ENCODE data around the gene SPHK2.
"Not testable (repeated sequence)": the region's sequence is repeated elsewhere in the genome, so short reads cannot be mapped to it uniquely, and the experiment has no call there.

Gene SPHK2, protein sequence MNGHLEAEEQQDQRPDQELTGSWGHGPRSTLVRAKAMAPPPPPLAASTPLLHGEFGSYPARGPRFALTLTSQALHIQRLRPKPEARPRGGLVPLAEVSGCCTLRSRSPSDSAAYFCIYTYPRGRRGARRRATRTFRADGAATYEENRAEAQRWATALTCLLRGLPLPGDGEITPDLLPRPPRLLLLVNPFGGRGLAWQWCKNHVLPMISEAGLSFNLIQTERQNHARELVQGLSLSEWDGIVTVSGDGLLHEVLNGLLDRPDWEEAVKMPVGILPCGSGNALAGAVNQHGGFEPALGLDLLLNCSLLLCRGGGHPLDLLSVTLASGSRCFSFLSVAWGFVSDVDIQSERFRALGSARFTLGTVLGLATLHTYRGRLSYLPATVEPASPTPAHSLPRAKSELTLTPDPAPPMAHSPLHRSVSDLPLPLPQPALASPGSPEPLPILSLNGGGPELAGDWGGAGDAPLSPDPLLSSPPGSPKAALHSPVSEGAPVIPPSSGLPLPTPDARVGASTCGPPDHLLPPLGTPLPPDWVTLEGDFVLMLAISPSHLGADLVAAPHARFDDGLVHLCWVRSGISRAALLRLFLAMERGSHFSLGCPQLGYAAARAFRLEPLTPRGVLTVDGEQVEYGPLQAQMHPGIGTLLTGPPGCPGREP

DNA sequence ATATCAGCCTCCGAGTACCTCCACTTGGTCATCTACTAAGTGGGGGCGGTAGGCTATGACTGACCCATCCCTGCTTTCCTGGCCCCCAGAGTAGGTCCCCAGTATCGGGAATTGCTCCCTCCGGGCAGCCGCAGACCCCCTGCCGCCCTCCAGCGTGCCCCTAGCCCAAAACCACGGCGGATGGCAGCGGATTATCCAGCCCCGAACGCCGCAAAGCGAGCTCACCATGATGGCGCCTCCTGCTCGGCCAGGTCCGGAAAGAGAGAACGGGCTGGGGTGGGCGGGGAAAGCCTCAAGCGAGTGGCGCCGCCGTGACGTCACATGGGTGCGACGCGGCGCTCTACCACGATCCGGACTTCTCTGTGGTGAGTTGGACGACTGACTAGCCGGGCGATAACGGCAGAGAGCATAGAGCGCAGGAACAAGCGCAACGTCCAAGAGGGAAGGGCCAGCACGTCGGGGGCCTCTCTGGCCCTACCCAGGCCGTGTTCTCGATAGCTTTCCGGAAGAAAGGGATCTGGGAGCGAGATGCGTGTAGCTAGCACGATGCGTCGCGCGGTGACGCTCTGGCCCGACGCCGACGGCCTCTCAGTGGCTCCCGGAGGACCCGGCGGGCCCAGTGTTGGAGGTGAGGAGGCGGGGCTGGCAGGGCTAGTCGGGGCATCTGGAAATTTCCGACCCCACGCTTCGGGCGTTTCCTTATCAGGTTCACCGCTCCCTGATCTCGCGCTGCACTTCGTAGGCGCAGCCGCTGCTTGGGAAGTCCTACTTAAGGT, at the start of gene SPHK2, which contains the start of gene RPL18:
TSS of gene SPHK2 (plus strand) at position 591 of the 776 bp plus-strand sequence. CDS start 1,009 bp downstream, outside the sequence.
TSS of gene RPL18 (minus strand) at position 263 of the 776 bp plus-strand sequence. CDS start at position 228, 35 bp downstream.
- peak; percentile 94 to 100 for DNase-seq

DNA sequence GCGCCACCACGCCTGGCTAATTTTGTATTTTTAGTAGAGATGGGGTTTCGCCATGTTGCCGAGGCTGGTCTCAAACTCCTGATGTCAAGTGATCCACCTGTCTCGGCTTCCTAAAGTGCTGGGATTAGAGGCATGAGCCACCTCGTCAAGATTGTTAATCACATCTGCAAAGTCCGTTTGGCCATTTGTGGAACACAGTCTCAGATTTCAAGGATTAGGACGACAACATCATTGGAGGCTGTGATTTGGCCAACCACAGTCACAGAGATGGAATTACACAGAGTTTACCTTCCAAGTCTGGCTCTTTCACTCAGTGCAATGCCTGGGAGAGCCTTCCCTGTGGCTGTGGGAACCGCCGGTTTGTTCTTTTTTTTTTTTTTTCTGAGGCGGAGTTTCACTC, 49.5 kb upstream of the SPHK2 start:
- no peak for DNase-seq

DNA sequence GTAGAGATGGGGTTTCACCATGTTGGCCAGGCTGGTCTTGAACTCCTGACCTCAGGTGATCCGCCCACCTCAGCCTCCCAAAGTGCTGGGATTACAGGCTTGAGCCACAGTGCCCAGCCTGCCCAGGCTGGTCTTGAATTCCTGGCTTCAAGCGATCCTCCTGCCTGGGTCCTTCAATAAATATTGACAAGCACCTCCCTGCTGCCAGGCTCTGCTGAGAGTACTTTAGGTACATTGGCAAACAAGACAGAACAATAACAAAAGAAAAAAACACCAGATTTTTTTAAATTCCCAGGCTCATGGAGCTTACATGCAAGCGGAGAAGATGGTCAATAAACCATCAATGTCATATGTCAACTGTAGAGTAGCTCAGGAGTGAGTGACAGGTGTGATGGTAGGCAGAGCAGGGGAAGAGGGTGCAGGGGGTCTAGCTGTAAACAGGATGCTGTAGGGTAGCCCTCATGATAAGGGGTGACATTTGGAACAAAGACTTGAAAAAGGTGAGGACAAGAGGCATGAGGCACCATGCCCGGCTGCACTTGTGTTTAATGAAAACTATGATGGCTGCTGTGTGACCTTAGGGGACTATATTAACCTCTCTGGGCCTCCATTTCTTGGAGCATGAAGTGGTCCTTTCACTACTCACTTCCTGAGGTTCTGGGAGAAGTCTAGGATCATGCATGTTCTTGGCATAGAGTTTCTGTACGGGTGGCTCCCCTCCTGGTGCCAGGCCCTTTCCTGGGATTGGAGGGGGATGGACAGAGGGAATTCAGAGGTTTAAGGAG, 47.7 kb upstream of the SPHK2 start:
- no peak for DNase-seq

DNA sequence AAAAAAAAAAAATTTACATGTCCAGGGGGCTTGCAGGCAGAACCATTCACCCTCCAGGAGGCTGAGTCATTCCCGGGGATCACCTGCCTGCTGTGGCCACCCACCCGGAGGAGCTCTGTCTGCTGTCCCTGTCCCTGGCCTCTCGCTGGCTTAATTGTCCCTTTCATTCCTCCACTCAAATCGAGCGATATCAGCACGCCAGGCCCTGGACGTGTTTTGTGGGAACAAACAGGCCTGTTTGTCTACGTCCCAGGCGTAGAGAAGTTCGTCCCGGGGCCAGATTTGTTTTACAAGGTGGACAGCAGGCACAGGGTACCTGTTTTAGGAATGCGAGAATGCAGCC, 46.2 kb upstream of the SPHK2 start:
- DNase-seq = no peak

DNA sequence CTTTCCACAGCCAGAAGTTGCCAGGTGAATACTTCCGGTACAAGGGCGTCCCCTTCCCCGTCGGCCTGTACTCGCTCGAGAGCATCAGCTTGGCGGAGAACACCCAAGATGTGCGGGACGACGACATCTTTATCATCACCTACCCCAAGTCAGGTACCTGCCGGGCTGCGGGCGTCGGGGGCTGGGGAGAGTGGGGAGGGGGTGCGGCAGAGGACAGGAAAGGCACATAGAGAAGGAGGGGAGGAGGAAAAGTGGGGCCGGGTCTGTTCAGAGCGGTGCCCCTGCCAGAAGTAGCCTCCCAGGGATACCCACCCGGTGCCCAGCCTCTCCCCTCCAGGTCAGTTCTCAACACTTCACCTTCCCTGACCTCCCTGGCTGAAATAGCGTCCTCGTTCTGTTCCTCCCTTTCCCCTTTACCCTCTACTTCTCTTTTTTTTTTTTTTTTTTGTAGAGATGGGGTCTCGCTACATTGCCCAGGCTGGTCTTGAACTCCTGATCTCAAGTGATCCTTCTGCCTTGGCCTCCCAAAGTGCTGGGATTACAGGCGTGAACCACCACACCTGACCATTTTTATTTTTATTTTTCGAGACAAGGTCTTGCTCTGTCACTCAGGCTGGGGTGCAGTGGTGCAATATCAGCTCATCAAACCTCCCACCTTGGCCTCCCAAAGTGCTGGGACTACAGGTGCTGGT, 43.2 kb upstream of the SPHK2 start:
- no peak for DNase-seq

DNA sequence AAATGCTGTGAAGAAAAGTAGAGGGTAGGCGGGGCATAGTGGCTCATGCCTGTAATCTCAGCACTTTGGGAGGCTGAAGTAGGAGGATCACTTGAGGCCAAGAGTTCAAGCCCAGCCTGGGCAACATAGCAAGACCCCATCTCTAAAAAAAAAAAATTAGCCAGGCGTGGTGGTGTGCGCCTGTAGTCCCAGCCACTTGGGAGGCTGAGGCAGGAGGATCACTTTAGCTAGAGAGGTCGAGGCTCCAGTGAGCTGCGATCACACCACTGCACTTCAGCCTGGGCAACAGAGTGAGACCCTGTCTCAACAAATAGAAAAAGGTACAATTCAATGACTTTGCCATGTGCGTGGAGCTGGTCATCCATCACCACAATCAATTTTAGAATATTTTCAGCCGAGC, 41.4 kb upstream of the SPHK2 start:
- DNase-seq = not testable (repeated sequence)

DNA sequence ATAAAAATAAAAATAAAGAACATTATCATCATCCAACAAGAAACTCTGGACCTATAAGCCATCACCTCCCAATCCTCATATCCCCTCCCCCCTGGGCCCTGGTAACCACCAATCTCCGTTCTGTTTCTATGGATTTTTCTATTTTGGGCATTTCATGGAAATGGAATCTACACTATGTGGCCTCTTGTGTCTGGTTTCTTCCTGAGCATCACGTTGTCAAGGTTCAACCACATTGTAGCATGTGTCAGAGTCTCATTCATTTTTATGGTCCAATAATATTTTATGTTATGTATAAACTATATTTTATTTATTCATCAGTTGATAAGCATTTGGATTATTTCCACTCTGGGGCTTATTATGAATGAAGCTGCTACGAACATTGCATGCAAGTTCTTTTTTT, 40.4 kb upstream of the SPHK2 start:
- DNase-seq = no peak

DNA sequence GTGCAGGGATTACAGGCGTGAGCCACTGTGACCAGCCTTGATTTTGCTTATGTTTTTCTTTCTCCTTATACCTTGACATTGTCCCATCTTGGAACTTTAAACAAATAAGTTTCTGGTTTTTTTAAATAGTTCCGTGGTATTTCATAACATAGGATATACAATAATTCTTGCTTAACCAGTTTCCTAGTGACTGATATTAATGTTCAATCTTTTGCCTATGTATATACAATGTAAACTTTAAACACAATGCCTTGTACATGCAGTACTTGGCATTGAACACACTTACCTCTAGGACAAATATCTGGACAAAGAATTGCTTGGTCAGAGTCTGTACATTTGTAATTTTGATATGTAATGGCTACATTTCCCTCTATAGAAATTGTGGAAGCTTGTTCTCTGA, 37.1 kb upstream of the SPHK2 start:
- no peak for DNase-seq

DNA sequence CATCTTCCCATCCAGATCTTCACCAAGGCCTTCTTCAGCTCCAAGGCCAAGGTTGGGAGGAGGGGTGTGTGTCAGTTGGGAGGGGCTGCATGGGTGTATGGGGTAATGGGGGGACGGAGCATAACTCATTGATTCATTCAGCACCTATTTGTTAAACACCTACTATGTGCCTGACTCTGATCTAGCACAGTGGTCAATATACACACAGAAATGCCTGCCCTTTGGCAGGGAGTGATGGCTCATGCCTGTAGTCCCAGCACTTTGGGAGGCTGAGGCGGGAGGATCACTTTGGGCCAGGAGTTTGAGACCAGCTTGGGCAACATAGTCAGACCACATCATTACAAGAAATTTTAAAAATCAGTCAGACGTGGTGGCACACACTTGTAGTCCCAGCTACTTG, 31.9 kb upstream of the SPHK2 start:
- DNase-seq = no peak

DNA sequence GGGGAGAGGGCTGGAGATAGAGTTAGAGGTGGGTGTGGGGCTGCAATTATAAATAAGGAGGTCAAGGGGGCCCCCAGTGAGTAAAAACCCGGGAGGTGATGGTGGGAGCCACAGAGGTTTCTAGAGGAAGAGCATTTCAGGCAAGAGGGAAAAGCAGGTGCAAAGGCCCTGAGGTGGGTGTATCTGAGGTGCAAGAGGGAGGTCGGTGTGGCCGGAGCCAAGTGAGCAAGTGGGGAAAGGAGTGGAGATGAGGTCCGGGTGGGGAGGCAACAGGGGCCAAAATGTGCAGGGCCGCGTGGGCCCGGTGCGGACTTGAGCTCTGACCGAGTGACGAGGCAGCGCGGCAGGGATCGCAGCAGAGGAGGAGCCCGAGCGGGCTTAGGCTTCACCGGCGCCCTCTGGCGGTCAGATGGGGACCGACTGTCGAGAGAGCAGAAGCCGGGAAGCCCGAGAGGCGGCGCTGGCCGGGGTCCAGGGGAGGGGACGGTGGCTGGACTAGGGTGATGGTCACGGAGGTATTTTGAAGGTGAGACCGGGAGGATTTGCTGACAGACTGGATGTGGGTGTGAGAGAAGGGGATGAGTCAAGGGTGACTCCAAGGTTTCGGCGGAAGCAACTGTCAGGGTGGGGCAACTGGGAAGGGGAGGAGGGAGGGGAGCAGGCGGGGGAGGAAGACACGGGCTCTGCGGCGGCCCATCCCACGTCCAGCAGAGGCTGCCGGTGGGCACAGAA, 30.5 kb upstream of the SPHK2 start:
- DNase-seq = peak; percentile 64 to 79

DNA sequence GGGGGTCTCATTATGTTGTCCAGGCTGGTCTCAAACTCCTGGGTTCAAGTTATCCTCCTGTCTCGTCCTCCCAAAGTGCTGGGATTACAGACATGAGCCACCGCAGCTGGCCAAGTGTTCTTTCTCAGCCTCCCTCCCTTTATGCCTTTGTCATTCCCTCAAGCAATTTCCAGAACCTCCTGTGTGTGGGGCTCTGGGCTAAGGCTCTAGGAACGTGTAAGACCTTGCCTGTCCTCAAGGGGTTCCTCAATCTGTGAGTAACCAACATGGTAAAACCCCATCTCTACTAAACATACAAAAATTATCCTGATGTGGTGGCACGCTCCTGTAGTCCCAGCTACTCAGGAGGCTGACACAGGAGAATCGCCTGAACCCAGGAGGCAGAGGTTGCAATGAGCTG, 28.3 kb upstream of the SPHK2 start:
- no peak for DNase-seq

DNA sequence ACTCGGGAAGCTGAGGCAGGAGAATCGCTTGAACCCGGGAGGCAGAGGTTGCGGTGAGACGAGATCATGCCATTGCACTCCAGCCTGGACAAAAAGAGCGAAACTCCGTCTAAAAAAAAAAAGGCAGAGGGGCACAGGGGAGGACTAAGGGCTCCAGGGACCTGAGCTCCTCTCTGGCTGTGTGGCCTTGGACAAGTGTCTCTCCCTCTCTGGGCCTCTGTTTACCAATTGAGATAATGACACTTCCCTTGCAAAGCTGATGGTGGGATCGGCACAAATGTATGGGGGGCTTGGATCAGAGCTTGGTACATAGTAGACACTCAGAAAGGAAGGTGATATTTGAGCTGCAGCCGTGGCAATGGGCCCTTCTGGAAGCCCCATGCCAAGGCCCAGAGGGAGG, 24.1 kb upstream of the SPHK2 start:
- DNase-seq = no peak

DNA sequence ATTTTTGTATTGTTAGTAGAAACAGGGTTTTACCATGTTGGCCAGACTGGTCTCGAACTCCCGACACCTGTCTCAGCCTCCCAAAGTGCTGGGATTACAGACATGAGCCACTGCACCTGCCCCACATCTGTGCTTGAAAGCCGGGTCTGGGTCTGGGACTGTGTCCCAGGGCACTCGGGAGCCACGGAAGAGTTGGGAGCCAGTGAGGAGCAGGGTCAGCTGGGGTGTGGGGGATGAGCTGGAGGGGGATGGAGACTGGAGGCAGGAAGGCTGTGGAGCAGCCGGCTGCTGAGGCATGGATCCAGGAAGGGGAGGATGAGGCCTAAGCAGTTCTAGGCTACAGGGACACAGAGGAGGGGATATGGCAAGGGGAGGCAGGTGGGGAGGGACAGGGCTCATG, 23.5 kb upstream of the SPHK2 start:
- no peak for DNase-seq

DNA sequence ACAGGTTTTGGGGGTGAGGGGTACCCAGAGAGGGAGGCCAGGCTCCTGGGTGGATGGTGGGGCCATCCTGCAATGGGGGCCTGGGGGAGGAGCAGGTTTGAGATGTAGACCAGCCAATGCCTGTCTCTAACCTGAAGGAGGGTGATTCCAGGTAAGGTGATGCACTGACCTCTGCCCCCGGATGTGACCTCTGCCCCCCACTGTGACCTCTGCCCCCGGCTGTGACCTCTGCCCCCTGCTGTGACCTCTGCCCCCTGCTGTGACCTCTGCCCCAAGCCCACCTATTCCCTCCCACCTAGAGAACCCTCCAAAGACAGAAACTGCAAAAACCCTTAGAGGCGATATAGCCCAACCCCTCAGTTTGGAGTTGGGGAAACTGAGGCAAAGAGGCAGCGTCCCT, 23.1 kb upstream of the SPHK2 start:
- DNase-seq = no peak

DNA sequence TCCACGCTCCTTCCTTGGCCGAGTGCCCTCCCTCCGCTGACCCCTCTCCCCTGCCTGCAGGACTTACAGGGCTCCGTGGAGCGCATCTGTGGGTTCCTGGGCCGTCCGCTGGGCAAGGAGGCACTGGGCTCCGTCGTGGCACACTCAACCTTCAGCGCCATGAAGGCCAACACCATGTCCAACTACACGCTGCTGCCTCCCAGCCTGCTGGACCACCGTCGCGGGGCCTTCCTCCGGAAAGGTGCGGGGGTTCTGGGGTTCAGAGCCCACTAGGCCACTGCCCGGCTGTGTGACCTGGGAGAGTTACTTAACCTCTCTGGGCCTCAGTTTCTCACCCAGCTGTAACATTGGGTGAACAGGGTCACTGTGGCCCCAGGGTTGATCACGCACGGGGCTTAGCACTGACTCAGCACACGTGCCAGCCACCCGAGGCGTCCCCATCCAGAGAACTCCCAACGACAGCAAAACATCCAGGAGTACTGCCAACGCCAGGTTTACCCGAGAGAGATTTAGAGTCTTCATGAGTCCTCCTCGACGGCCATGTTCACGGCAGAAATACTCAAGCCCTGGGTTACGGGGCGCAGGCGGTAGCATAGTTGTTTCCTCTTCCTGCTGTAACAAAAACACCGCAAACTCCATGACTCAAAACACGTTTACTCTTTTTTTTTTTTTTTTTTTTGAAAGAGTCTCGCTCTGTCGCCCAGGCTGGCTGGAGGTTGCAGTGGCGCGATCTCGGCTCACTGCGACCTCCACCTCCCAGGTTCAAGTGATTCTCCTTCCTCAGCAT, 22.4 kb upstream of the SPHK2 start:
- no peak for DNase-seq

DNA sequence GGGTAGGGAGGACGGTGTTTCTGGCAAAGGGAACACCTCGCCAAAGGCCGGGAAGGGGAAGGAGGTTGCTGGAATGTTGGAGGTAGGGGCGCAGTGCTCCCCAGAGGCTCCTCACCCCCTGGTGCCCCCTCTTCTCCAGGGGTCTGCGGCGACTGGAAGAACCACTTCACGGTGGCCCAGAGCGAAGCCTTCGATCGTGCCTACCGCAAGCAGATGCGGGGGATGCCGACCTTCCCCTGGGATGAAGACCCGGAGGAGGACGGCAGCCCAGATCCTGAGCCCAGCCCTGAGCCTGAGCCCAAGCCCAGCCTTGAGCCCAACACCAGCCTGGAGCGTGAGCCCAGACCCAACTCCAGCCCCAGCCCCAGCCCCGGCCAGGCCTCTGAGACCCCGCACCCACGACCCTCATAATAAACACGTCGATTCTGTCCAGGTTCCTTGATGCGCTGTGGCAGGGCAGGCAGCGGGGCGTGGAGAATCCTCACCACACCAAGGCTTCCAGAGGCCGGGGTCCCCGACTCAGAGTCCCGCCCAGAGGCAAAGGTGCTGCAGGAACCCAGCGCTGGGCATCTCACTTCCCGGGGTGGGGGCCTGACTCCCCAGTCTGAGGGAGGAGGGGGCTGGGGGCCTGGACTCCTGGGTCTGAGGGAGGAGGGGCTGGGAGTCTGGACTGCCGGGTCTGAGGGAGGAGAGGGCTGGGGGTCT, 20.2 kb upstream of the SPHK2 start:
- DNase-seq = no peak

DNA sequence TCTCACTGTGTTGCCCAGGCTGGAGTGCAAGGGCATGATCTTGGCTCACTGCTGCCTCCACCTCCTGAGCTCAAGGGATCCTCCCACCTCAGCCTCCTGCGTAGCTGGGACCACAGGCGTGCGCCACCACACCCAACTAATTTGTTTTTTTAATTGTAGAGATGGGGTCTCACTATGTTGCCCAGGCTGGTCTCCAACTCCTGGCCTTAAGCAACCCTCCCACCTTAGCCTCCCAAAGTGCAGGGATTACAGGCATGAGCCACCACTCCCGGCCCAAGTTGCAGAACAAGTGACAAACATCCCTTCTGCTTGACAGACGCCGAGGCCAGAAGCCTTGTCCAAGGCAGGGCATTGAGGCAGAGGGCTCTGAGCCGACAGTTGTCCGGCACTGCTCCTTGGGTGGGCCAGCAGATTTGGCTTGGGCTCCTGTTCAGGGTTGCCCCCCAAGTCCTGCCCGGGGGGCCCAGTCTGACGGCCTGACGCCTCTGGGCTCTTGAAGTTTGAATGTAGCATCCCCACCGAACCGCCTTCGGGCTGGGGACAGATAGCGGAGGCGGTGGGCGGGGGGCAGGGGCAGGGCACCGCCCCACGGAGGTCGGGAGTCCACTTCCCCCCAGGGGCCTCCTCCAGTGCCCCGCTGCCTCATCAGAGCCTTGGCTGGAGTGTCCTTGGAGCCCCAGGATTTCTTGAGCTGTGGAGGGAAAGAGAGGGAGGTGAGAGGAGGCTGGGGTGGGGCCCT, 18.5 kb upstream of the SPHK2 start:
- DNase-seq = no peak

DNA sequence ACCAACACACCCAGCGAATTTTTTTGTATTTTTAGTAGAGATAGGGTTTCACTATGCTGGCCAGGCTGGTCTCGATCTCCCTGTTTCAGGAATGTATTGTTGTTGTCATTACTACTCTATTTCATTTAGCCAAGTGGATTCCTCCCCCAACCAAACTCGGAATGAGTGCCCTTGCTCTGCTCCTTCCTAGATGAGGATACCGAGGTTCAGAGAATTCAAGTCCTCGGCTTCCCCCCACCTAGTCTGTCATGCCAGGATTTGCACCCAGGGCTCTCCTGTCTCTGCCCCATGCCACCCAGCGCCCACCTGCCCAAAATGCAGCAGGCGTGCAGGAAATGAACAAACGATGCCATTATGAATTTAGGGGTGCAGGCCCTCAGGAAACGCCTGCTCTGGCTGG, 16.3 kb upstream of the SPHK2 start:
- DNase-seq = no peak

DNA sequence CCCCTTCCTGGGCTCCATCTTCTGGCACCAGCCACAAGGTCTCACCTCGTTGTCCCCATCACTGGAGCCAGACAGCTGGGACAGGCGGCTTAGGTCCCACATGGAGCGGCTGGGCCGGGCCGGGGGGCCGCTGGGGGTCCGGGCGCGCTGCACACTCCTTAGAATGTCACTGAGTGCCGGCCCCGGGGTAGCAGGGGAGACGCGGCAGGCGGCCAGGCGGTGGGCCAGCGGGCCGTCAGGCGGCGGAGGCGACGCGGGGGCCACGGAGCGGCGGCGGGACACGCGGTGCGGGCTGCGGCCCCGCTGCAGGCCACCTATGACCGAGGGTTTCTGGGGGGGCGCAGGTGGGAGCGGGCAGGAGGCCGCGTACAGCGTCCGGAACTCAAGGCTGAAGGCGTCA, 15.9 kb upstream of the SPHK2 start:
- no peak for DNase-seq
